ENCODE results near the gene IL17B. TPM values are rescaled to one million over a fixed set of nuclear protein-coding genes. Genes with fewer than 3 reads are reported as not detected.
"Not testable (repeated sequence)": the region's sequence is repeated elsewhere in the genome, so short reads cannot be mapped to it uniquely, and the experiment has no call there.

The IL17B gene
- total RNA-seq, 1 donor from 2014 or later, result not detected

DNA sequence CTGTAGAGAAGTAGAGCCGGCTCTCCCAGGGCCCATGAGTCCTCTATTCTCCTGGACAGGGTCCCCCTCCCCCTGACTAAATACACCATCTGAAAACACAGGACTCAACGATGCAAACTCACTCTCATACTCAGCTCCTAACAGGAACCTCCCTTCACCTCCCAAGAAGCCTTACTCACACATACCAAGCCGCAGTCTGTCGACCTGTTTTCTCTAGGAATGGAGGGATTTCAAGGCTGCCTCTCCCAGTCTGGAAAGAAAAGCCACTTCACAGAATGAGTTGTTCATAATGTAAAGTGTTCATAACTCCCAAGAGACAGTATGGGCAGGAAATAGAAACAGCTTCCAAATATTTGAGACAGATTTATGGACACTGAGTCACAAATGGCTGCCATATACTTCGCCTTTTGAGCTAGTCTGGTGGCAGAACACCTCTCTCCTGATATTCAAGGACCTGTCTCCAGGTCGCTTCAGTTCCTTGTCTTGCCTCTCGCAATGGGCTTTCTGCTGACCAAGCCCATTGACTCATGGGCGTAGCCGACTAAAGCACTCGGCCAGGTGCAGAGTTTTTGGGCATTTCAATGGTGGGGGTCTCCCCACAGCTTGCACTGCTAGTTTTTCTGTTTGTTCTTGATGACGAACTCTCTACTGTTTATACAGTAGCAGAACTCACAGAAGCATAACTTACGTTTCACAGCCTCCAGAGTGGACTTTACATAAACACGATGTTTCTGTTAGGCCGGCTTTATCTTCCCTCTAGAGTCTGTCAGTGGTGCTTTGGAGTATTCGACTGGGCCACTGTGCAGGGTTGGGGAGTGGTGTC lies 25.0 kb upstream of the IL17B start:
- DNase-seq (ENCODE audit: low spot score), result no peak

DNA sequence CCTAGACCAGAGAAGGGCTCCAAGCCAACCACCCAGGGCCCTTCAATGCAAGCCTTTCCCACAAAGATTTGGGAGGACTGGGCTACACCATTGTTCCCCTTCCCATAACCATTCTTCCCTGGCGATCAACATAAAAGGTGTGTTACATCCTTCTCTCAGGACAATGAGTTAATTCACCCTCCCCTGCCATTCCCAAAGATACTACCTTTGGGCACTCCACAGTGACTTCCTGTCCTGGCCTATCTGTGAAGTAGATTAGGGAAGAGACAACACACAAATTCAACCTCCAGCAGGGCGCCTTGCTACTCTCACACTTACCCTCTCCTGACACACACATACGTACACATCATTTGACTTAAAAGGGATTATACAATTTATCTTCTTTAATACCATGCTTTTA lies 23.2 kb upstream of the IL17B start:
- DNase-seq (ENCODE audit: low spot score), result no peak

DNA sequence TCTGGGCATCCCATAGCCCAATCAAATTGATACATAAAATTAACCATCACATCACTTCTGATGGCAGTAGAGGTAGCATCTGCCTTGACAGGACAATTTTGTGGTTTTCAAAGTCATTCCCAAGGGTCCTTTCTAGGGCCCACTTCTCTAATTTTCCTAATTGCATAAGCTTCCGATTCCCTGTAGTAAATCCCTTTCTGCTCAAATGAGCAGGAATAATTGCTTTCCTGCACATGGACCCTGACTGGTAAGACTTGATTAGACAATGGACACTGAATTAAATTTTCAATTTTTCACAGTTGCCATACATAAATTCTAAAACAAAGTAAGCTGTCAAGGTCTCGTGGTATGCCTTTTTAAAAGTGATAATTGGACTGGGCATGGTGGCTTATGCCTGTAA lies 22.0 kb upstream of the IL17B start:
- no peak for DNase-seq (ENCODE audit: low spot score)

DNA sequence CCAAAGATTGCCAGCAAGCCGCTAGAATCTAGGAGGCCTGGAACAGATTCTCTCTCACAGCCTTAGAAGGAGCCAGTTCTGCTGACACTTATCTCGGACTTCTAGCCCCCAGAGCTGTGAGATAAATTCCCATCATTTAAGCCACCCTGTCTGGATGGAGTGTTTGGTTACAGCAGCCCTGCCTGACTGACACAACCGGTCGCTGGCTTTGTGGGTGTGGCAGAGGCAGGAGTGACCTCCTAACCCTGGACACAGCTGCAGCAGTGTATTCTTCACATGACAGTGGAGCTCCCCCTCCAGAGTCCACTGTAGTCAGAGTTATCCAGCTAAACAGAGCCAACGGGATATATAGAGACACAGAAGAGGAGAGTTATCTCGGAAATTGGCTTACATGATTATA lies 21.2 kb upstream of the IL17B start:
- no peak for DNase-seq (ENCODE audit: low spot score)

DNA sequence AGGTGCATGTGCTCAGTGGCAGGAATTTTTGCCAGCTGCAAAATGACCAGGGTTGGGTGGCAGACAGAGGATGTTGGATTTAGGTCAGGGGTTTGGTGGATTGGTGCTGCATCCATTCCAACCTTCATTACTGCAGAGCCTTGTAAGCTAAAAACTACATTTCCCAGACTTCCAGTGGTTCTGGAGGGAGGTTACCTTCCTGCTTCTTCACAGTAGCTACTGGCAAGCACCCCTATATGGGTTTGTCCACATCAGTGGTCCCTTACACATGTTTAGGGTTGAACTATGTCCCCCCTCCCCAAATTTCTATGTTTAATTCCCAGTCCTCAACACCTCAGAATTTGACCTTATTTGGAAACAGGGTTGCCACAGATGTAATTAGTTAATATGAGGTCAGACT lies 20.7 kb upstream of the IL17B start:
- no peak for DNase-seq (ENCODE audit: low spot score)

DNA sequence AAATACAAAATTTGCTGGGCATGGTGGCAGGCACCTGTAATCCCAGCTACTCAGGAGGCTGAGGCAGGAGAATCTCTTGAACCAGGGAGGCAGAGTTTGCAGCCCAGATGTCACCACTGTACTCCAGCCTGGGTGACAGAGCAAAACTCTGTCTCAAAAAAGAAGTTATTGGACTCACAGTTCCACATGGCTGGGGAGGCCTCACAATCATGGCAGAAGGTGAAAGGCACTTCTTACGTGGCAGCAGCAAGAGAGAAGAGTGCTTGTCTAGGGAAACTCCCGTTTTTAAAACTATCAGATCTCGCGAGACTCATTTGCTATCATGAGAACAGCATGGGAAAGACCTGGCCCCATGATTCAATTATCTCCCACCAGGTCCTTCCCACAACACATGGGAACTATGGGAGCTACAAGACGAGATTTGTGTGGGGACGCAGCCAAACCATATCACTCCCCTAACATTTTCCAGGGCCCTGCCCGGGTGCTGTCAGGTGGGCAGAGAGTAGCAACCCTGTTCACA lies 19.7 kb upstream of the IL17B start:
- not testable (repeated sequence) for DNase-seq (ENCODE audit: low spot score)

DNA sequence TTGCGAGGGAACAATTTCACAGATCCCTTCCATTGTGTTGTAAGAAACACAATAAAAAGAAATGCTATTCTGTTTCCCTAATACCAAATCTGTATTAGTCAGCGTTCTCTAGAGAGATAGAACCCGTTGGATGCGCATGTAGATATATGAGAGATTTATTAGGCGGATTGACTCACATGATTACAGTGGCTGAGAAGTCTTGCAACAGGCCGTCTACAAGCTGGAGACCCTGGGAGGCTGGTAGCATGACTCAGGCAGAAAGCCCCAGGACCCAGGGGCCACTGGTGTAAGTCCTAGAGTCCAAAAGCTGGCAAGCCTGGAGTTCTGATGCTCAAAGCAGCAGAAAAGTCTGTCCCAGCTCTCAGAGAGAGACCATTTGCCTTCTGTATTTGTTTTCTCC lies 18.4 kb upstream of the IL17B start:
- no peak for DNase-seq (ENCODE audit: low spot score)

DNA sequence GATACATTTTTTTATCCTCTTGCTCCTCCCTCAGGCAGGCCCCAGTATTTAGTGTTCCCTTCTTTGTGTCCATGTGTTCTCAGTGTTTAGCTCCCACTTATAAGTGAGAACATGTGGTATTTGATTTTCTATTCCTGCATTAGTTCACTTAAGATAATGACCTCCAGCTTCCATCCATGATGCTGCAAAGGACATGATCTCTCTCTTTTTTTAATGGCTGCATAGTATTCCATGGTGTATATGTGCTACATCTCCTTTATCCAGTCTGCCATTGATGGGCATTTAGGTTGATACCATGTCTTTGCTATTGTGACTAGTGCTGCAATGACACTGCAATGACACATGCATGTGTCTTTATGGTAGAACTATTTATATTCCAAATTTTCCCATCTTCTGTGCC lies 15.9 kb upstream of the IL17B start:
- not testable (repeated sequence) for DNase-seq (ENCODE audit: low spot score)

DNA sequence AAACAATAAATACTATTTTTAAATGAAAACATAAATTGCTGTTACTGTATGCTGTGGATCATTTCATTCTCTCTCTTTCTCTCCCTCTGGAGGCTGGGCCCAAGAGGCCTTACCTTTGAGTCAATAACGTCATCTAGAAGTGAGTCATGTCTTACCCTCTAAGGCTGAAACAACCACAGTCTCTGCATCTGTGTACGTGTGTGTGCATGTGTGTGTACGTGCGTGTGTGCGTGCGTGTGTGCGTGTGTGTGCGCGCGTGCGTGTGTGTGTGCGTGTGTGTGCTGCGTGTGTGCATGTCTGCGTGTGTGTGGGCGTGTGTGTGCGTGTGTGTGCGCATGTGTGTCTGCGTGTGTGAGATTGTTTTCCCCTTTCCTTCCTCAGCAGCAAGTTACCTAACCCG lies 13.6 kb upstream of the IL17B start:
- DNase-seq (ENCODE audit: low spot score), result no peak

DNA sequence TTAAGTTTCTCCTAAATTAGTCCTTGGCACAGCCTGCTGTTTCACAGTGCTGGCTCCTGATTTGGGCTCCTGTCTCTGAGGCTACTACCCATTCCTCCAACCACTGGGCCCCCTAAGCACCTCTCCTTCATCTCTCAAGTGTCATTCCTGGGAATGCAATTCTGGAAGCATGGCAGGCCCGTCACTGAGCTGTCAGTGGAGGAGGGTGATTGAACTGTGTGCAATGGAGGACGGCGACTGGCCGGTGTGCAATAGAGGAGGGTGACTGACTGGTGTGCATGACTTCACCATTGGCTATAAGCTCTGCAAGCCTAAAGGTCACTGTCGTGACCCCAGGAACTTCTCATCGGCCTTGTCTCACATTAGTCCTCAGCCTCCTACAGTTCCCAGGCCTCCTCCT lies 12.4 kb upstream of the IL17B start:
- no peak for DNase-seq (ENCODE audit: low spot score)

DNA sequence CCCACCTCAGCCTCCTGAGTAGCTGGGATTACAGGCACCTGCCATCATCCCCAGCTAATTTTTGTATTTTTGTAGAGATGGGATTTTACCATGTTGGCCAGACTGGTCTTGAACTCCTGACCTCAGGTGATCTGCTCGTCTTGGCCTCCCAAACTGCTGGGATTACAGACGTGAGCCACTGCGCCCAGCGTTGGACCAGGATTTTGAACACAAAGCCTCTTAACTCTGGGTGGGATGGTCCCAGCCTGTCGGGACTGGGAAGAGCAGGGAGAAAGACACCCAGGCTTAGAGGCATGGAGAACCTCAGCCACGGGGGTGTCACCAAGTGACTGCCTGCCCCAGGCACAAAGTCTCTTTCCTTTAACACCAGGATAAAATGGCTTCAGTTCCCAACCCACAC lies 12.0 kb upstream of the IL17B start:
- not testable (repeated sequence) for DNase-seq (ENCODE audit: low spot score)

DNA sequence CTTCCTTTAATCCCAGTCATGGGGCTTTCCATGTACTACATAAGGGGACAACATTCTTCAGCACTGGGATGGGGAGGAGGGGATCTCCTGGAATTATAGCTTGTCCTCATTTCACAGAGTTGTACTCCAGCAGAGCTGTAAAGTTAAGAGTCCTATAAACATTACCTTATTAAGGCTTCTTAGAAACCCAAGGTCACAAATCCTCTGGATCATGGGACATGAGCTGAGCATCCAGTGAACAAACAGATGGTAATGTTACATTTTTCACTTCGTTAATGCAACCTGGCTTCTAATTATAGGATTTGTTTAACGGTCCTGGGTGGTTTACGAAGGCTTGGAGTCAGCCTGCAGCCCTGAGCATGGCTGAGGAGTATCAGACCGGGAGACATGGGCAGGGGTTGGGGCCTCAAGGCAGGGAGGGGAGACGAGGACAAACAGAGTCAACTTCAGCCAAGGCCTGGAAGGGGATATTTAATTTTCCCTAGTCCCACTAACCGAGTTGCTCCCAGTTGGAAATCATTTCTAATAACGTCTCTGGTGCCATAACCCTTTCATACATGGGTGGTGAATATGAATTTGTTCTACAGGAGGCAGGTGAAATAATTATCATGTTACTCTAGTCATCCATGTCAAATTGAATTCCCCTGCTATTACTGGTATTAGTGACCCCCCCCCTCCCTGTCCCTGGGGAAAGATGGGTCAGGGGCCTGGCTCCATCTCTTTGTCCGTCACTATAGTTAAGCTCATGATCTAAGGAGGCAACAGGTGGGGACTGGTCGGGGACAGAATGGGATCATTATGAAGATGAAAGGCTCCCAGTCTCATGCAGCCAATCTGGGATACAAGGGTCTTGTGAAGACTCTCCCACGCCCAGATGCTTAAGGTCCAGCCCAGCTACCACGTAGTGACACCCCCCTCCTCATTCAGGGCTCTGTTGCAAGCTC lies 10.7 kb upstream of the IL17B start:
- no peak for DNase-seq (ENCODE audit: low spot score)

DNA sequence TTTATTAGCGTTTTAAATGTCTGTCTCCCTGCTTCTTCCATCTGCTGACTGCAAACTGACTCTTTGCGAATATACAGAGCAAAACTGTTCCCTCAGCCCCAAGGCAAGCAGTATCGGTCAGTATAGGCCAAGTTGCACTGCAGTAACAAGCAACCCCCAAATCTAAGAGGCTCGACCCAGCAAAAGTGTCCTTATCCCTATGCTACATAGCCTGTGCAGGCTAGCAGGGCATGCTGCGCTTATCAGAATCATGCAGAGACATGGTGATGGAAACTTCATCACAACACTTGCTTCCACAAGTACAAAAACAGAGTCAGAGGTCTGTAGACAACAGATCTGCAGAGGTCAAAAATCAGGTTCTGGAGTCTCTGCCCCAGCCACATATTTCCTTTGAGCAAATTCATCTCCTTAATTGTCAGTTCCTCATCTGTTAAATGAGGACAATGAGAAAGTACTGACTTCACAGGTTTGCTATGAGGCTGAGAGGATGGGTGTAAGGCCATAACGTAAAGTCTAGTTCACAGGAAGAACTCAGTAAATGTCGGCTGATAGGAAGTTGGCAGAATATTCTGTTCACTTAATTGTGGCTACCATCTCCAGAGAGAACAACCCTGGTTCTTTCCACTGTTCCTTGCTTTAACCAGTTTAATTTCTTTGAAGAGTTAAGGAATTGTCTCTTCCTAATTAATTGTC lies 9.6 kb upstream of the IL17B start:
- no peak for DNase-seq (ENCODE audit: low spot score)

DNA sequence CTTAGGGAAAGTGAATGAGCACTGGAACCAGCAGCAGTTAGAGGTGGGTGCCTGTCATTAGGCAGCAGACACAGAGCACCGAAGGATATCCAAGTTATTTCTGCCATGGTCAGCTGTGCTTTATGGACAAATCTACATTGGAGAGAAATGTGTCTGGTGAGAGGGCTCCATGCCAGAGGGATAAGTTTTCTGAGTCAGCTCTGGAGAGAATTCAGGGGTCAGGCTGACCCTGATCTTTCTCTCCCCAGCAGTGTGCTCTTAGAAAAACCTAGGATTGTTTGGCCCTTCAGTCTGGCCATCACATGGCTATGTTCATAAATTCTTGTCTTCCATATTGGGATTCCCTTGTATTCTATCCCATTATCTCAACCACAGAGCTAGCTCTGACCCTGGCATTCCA lies 8.9 kb upstream of the IL17B start:
- DNase-seq (ENCODE audit: low spot score), result no peak

DNA sequence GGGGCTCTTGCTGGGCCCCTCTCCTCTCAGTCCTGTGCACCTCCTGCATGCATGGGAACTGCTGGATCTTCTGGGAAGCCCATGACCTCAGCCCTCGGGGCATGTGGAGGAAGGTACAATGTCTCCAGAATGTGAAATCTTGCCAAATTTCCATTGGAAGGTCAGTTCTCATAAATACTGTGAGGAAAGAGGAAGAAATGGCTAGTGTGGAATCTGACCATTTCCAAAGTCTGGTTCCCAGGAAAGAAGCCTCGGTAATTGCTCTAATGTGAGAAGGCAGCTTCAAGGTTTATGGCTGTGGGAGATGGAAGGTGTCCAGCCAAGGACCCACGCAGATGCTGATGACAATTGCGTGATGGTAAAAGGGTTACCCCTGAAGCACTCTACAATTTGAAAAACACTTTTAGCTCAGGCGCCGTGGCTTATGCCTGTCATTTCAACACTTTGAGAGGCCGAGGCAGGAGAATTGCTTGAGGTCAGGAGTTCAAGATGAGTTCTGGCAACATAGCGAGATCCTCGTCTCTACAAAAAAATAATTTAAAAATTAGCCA lies 8.1 kb upstream of the IL17B start:
- no peak for DNase-seq (ENCODE audit: low spot score)

DNA sequence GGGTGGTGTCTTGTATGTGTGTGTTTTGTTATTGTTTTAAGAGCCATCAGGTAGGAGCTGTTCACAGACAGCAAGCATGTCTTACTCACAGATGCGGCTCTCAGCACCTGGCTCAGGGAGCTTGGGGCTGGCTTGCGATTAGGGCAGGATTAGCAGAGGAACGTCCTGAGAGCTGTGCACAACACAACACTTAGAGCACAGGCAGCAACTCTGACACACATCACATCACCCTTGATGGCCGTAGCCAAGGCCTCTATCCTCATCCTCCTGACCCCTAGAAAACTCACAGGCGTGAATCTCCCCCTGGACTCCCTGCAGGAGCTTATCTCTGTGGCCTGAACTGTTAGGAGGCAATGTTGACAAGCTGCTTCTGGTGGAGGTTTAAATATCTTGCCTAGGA lies 7.1 kb upstream of the IL17B start:
- no peak for DNase-seq (ENCODE audit: low spot score)

DNA sequence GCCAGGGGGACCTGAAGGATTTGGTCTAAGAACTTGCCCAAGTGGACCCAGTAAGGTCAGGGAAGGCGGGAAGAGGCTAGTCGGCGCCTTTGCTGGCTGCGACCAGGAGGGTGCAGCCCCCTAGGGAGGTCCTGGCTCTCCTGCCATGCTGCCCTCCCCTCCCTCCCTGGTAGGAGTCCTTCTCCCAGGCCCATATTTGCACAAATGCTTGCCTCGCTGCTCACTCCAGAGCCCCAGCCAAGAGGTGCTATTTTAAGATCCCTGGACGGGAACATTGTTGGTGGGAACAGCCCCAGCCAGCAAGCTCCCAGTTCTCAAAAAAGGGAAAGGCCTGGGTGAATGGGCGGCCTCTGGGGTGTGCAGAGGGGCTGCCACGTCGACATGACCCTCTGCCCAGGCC lies 4.3 kb upstream of the IL17B start:
- no peak for DNase-seq (ENCODE audit: low spot score)

DNA sequence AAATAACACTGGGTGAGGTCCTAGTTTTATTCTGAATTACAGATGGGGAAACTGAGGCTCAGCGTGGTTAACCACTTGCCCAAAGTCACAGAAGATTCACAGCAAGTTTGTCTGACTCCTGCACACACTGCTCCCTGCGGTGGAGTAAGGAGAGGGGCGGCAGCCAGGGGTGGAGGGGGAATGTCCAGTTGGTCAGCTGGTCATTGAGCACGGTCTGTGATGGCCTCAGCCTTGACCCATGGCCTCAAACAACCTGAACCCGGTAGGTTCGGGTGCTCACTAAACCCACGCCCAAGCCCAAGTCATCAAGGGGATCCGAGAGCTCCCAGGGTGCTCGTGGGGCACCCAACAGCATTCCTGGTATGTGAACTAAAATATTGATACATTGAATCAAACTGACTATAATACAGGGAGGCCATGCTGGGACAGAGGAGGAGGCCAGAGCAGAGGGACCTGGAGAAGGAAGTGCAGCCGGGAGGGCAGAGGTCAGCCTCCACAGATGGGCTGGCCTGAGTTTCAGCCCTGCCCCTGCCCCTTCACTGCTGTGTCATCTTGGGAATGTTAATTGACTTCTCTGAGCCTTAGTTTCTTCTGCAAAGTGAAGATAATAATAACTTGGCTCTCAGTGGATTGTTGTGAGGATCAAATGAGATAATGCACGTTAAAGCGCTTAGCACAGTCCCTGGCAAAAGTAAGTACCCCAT lies 3.6 kb upstream of the IL17B start:
- no peak for DNase-seq (ENCODE audit: low spot score)

DNA sequence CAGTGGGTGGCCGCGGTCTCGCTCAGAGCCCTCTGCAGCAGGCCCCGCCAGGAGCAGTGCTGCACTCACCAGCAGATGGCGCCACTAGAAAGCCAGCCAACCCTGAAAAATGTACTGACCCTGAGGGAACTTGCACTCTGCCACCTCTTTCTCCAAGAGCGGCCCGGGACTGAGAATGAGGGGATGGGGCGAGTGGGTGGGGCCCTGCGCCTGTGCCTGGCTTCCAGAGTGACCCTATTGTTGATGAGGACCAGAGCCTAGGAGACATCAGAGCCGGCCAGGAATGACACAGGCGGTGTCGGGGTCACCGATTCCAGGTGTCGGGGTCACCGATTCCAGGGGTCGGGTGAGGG lies 2.9 kb upstream of the IL17B start:
- DNase-seq (ENCODE audit: low spot score), result peak; percentile 94

DNA sequence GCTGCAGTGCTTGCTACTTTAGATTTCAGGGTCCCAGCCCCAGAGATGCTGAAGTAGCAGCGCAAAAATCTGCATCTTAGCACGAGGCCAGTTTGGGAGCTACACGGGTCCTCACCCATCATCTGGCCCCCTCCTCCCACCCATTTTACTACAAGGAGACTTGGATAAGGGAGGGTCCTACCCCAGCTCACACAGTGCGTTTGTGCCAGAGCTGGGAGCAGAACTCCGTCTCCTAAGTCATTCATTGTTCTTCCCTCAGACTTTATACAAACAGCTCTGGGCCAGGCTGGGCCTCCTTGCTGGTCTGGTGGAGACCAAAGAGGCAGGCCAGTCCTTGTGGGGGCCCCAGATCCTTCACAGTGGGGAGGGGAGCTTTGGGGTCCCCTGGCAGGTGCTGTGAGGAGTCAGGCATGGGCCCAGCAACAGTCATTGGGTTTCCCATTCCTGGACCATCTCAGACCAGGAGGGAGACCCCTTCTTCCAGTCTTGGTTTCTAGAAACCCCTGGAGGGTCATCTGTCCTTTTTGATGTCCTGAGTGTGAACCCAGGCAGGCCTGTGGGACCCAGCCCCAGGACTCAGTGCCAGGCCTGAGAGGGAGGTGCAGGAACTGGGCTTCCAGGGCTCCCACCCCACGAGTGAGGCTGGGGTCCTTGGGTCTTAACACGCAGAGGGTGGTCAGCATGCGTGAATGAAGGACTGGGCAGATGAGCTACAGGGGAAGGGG lies 2.3 kb upstream of the IL17B start:
- no peak for DNase-seq (ENCODE audit: low spot score)
